GM18507 (cell line): ENCODE data around the gene SPDL1.

ENCODE experiments used
- DNase-seq: peaks from one replicate; pipeline ENCODE4 v3.0.0; 2011; ENCODE audit warnings: low read depth; ENCODE audit not compliant: insufficient read length; ENCODE audit errors: extremely low spot score
- FAIRE-seq: peaks from 2 replicates; lab custom pipeline; 2011; peaks lifted over from hg19 to GRCh38; lab: Jason Lieb, UNC

Gene SPDL1

DNA sequence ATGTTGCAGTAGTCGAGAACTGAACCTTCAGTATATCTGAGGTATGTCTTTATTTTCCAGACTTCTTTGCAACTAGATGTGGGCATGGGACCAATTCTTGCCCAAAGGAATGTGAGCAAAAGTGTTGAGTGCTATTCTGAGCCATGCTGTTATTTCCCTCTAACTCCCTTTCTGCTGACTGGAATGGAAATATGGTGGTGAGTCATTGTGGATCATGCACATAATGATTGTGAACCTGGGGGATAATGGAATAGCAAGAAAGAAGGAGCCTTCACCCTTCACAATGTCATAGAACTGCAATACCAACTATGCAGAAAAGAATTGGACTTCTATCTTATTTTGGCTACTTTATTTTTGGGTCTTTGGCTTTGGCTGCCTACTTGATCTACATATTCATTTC lies 43.2 kb downstream of the SPDL1 start:
- no peak for DNase-seq
- no peak for FAIRE-seq

DNA sequence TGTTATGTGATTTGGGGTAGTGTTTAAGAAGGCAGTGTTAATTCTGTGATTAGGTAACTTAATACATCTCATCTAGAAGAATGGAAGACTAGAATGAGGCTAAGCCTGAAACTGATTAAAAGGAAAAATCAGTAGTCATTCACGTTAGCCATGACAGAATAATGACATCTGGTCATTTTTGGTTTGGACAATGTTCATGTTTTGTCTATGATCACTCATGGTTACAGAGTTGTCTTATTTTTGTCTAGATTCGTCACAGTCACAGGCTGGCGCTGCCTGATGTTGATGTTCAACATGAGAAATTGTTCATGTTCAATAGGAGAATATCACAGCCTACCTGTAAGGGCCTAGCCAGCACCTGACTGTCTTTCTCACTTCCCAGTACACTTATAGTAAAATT lies 44.0 kb downstream of the SPDL1 start:
- no peak for FAIRE-seq
- no peak for DNase-seq

DNA sequence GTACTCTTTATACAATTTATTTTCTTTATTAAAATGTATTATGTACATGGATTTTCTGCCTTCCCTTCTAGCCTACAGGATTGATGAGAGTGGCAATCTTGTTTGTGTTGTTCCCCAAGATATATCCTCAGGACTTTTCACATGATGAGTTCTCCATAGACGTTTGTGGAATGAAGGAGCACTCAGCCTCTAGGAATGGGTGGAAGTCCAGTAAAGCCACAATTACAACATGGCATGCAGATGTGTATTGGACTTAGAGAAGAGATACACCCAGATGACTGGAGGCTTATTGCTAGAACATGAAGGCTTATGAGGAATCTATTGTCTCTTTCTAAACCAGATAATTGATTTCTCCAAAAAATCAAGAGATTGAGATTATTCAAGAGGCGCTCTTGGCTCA lies 45.3 kb downstream of the SPDL1 start:
- no peak for FAIRE-seq
- no peak for DNase-seq

DNA sequence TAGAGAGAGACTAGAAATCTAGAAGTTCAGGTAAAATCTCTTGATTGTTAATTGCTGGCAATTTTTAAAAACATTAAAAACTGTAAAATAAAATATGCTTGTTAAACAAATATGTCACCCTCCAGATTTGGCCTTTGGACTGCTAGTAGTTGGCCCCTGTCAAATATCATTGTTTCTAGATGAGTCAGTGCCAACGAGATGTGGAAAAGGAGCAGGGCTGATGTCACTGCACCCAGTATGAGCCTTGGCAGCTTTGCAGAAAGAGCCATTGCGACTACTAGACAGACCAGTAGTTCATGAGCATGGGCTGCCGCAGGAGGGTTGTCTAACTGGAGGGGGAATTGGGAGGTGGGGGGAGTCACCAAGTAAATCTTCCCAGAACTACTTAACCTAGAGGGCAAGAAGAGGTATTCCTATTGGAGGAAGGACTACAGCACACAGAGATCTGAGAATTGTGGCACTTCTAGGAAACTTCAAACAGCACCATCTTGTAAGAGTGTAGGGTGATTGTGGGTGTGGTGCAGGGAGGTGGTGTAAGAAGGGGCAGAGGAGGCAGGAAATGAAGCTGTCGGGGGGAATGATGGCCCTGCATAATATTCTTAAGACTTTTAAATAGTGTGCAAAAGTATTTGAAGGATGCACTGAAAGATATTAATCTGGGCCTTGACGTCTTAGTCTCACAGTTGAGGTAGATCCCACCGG lies 46.4 kb downstream of the SPDL1 start:
- FAIRE-seq, result no peak
- no peak for DNase-seq

DNA sequence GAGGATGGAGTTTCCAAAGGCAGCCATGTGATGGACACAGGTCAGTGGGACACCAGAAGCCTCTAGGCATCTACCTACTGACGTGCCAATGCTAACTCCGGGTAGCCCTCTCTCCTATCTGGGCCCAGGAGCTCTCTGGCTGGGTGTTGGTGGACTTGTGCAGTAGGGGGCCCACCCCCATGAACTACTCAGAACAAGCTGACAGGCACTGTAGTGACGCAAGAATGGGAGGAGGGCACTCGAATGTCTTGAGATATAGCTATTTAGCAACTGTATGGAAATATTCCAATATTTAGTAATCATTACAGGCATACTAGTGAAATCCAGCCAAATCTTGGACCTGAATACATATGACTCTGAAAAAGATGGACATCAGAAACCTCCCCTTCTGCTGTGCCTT lies 47.8 kb downstream of the SPDL1 start:
- no peak for FAIRE-seq
- no peak for DNase-seq

DNA sequence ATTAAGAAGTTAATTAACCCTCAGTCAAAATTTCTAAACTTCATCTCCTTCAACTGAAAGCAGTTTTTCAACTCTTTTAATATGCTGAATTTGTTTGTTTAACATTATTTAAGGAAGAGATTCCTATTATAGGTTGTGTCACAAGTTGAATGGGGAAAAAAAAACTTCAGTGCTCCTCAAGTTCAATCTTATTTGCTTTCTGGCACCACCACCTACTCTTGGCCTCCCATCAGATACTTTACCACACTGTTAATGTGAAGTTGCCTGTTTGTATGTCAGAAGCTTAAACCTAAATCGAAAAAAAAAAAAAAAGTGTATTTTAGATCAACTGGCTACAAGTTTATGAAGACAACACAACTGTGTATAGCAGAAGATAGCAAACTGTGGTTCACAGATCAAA lies 49.4 kb downstream of the SPDL1 start:
- FAIRE-seq, result no peak

DNA sequence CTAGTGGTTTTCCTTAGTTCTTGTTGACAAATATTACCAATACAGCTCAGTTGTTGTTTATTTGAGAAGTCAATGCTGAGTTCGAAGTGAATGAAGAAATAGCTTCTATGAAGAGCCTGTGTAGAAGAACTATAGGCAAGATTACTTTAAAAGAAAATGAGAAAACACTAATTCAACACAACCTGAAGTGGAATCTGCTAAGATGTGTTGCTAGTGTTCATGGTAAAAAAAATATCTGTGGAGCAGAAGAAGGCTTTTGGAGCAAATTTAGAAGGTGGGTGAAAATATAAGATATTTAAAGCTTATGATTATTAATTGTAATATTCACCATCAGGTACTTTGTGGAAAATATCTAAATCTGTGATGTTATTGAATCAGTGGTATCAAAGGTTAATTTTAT lies 51.0 kb downstream of the SPDL1 start:
- FAIRE-seq (no peak), DNase-seq (no peak)

More for the DNA sequence above, 49.4 kb downstream of the SPDL1 start:
- DNase-seq, result no peak

DNA sequence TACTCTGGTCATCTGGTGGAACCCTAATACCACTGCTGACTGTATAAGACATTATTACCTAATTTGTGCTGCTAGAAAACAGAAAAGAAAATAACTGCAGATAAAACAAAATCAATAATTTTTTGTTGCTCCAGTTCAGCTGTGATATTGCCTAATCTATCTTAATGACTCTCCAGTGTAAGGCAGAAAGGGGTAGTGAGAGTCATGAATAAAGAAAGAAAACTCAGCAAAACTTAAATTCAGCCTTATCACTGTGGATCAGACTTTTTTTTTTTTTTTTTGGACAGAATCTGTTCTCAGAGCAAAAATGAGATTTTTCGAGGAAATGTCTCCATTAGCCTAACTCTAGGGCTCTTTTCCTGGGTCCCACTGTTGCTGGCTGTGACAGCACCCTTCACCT lies 52.4 kb downstream of the SPDL1 start:
- FAIRE-seq (no peak), DNase-seq (no peak)

DNA sequence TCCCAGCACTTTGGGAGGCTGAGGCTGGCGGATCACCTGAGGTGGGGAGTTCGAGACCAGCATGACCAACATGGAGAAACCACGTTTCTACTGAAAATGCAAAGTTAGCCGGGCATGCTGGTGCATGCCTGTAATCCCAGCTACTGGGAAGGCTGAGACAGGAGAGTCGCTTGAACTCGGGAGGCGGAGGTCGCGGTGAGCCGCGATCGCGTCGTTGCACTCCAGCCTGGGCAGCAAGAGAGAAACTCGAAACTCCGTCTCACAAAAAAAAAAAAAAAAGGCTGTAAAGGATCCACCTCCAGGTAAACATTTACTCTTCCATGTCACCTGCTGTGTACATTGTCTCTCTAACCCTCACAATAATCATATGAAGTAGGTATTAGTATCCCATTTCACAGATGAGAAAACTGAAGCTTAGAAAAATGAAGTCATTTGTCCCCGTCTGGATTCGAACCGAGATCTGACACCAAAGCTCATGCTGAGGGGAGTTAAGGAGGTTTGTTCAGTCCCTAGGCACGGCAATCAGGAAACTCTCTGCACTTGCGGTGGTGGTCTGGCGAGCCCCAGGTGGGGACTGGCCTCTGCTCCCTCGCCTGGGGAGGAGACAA lies 53.0 kb downstream of the SPDL1 start:
- FAIRE-seq, result no peak
- DNase-seq, result no peak

DNA sequence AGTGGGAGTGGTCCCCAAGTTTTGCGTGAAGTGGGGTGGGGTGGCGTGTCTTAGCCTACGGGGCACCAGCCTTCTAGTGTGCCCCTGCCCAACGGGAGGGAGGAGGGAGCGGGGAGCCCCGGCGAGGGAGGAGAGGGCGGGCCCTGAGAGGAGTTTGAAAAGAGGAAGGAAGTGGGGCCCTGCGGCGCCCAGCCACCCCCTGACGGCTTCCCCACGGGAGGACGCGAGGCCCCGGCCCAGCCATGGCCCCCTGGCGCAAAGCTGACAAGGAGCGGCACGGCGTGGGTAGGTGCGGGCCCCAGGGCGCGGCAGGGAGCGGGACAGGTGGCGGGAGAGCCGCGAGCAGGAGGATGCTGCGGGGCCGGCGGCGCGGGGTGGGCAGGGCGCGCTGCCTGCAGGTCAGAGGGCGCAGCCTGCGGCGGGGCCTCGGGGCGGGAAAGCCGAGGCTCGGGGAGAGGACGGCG lies 53.5 kb downstream of the SPDL1 start, which contains the start of gene DOCK2:
DOCK2 (plus strand) TSS at position 191 of the 464 bp plus-strand sequence; CDS start at position 243, 52 bp downstream.
- FAIRE-seq (peak; percentile 92), DNase-seq (peak; percentile 63)

DNA sequence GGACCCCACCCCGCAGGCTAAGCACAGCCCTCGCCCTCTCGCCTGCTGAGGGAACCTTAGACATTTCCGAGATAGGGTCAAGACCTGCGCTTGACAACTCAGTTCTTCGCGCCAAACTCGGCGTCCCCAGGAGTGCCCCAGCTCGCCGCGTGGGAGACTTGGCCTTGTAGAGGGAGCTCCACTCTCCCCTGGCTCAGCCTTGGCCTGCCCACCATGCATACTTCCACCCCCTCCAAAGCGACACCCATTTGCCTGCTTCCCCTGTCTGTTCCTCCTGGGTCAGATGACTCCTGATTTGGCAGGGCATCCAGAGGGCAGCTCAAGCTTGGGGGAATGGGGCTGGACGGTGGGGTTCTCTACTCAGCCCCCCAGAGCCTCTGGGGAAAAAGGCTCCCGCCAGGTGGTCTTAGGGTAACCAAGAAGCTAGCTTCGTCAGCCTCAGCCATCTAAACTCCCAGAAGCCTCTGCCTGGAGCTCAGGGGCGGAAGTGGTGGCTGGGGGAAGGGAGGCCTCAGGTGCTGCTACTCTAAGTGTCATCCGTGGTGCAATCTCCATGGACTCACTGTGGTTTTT lies 54.1 kb downstream of the SPDL1 start:
- no peak for DNase-seq
- FAIRE-seq, result peak; percentile 92

DNA sequence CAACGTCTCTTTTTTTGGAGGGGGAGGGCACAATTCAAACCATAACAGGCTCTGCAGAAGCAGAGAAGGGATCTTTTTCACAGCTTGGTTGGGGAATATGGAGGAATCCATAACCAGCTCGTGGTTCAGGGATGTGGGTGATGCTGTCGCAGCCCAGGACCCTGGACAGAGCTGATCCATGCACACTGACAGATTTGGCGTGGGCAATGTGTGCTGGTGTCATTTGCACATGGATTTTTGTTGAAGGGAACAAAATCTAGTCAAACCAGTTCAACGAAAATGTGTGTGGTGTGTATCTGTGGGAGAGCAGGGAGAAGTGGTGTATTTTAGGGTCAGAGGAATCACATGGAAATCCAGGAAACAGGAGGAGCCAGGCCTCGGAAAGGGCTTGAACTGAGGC lies 57.7 kb downstream of the SPDL1 start:
- DNase-seq, result no peak
- FAIRE-seq, result no peak

DNA sequence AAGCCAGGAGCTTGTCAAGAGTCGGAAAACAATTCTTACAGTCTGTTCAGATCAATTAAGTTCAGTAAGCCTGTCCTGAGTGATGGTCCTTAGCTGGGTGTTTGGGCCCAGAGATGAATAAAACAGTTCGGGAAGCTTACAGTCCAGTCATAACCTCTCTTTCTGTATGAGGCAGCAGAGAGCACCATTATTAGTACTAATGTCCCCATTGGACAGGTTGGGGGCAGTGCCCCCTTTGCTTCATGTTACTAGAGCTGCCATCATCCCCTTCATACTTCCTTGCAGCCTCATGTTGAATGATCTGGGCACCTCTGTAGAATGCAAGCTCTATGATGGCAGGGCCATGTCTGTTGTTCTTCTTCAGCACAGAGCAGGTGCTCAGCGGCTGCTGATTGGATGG lies 63.3 kb downstream of the SPDL1 start:
- DNase-seq, result no peak
- no peak for FAIRE-seq

DNA sequence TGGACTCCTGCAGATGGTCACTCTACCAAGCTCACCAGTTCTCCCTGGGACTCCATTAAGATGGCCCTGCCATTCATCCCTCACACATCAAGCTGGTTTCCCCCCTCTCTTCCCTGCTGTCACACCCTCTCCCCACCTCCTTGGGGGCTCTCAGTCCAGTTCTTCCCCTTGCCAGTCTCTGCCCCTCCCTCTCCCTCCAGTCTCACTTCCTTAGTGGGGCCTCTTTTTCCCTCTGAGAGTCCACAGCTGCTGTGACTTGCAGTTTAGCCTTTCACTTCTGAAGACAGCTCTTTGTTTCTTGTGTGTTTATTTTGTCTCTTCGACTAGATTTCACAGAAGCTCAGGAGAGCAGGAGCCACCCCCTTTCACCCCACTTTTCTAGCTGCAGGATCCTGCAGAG lies 64.0 kb downstream of the SPDL1 start:
- DNase-seq, result no peak
- peak; percentile 65 for FAIRE-seq

DNA sequence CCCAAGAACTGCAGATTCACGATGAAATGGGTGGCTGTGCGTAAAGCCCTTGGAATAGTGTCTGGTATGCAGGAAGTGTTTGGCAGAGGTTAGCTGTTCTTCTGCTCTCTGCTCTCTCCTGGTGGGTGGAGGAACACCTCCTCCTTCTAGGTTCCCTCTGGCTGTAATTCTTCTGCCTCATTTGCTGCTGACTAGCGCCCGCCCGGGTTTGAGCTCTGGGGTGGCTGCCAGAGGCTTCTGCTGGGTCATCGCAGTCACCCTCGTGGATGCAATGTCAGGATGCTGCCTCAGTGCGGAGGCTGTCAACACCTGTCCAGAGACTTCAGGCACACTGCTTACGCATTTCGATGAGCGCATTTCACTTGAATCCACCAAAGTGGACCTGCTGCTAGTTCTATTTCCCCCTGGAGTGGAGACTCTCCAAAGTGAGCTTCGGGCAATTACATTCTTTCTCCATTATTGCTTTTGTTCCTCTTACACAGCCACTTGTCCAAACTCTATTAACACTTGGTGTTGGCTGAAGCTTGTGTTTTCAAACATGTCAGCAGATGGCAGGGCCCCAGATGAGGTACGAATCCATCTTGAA lies 65.2 kb downstream of the SPDL1 start:
- DNase-seq (no peak), FAIRE-seq (no peak)

DNA sequence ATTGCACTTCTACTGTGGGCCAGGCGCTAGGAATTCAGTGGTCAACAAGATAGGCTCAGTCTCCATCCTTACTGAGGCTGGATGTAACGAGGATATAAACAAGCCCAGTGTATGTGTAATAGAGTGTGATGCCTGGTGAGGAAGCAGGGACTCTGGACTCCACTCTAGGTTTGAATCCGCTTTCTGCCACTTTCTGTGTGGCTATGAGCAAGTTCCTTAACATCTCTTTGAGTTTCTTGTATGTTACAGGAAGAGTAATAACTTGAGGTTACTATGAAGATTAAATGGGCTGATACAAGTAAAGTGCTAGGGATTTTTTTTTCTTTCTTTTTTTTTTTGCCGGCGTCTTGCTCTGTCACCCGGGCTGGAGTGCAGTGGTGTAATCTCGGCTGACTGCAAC lies 65.9 kb downstream of the SPDL1 start:
- DNase-seq (no peak), FAIRE-seq (peak; percentile 39)

DNA sequence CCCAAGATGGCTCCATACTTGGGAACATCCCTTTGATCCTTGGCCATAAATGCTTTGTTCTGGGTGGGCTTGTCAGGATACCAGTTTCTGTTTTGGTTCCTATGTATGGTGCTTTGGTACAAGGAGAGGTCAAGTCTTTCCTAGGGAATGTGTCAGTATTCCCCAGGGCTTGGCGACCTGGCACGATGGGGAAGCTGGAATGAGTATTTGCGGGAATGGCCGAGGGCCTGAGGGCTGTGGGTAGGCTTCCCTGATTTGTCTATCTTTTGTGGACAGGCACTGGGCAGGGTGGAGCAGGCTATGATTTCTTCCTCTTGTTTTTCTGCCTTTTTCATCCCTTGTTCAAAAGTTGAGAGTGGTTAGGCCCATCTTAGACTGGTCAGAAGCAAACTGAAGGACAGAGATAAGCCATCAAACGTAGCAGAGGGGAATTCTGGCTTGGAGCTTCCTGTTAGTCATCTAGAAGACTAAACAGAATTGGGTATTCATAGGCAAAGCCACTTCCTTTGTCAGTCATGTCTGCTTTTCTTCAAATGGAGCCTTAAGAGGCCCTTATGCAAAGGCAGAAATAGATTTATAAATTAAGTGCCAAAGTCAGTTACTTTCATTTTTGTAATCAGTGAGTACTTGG lies 67.2 kb downstream of the SPDL1 start:
- FAIRE-seq (peak; percentile 86), DNase-seq (no peak)

DNA sequence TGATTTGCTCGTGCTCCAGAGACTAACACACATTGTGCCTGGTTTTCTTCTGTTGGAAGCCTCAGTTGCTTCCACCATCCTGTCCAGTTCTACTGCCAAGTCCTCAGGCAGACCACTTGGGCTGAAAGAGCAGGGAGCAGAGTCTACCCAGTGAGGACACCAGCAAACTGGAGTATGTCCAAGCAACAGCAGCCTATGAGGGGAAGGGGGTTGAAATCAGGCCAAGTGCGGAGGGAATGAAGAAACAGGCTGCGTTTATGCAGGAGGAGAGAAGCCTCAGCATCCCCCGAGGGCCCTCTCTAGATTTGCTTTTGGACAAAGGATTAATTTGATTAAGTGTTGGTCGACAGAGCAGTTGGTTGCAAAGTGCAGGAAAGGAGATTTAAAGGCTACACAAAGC lies 68.0 kb downstream of the SPDL1 start:
- no peak for DNase-seq
- FAIRE-seq, result no peak

DNA sequence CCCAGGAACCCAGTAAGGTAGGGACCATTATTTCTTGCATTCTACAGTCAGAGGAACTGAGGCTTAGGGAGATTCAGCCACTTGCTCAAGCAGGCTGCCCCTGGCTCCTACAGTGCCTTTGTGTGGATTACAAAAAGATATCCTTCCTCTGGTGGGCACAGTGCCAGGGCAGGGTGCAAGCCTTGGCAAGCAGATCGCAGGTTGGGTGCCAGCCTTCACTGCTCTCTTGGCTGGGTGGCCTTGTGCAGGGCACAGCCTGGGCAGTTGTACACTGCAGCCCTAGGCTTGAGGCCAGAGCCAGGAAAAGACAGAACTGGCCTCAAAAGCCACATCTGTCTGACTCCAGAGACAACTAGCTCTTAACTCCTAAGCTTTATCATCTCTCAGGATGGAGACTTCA lies 68.5 kb downstream of the SPDL1 start:
- no peak for DNase-seq
- no peak for FAIRE-seq

DNA sequence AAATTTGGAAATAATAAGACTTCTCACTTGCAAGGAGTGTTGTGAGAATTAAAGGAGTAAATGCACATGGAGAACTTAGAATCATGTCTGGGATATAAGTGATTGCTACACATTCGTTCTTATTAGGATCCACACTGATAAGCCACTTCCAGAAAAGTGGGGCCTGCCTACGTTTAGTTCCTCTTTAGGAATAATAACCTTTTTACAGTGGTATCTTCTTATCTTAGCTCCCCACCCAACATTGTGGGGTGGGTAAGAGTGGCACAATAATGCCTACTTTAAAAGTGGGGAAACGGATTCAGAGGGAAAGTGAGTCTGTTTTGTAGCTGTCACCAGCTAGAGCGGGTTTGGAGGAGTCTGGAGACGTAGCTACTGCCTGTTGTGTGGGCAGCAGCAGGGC lies 69.5 kb downstream of the SPDL1 start:
- FAIRE-seq (no peak), DNase-seq (no peak)
